K562 (cell line): ENCODE results near the gene PRPF6. TPM values are rescaled to one million over a fixed set of nuclear protein-coding genes. Genes with fewer than 3 reads are reported as not detected.
A peak's percentile ranks its signal among the peaks of the same experiment; 100 is the strongest.

ENCODE experiments used
- ATAC-seq: fragments of 200-7000 bp; cut with Tn5 transposase; 3 replicates; pipeline ENCODE4 v1.9.1; 2020; ENCODE audit warnings: moderate library complexity
- BruUV-seq: library from RNA; stranded (reverse); fragments of 400-500 nt; replicated peaks from 2 replicates; lab custom pipeline; 2021; lab: Mats Ljungman, UMichigan
- CTCF ChIA-PET: fragments of 300-600 bp; formaldehyde crosslinking; extraction: SDS; loops from one replicate; lab custom pipeline; 2021; ENCODE audit warnings: low intra/inter-chr PET ratio; lab: Yijun Ruan, JAX
- POLR2A ChIA-PET: fragments of 300-600, 350-650 bp; sonication (Branson Sonifier 250); formaldehyde crosslinking; extraction: SDS; loops from one replicate; lab custom pipeline; 2021; ENCODE audit warnings: antibody characterized with exemption, inconsistent platforms; lab: Yijun Ruan, JAX
- DNase-seq, 4 experiments: peaks; one replicate each; pipeline versions ENCODE4 v3.0.0 to v3.0.0-alpha.2; 2011 to 2018; ENCODE audit warnings: low spot score in 3 of 4, mixed read lengths in 3 of 4; ENCODE audit errors: extremely low read depth in 1 of 4
- FAIRE-seq: peaks from 2 replicates; lab custom pipeline; 2011; peaks lifted over from hg19 to GRCh38; lab: Jason Lieb, UNC
- H2AFZ ChIP-seq: 2 replicates; pipeline ENCODE4 v1.6.0; 2011; ENCODE audit warnings: low read depth, low read length, control low read depth, inconsistent platforms
- H3K27ac ChIP-seq: fragments of 200-600 bp; 3 replicates; pipeline ENCODE4 v1.8.0; 2011; ENCODE audit warnings: low read depth, mild to moderate bottlenecking, control low read depth, inconsistent platforms, low read length, moderate library complexity, mixed read lengths; ENCODE audit errors: extremely low read depth
- H3K27me3 ChIP-seq, 2 experiments: fragments of 300-600 bp in 1 of 2; 2 replicates in 1 of 2; 3 replicates in 1 of 2; pipeline versions ENCODE4 v1.6.0 to v1.8.0; 2011; ENCODE audit warnings: inconsistent platforms in 2 of 2, low read length in 2 of 2, mild to moderate bottlenecking in 1 of 2, mixed read lengths in 1 of 2, moderate library complexity in 1 of 2; ENCODE audit not compliant: control insufficient read depth in 2 of 2, insufficient read depth in 2 of 2
- H3K36me3 ChIP-seq: fragments of 300-600 bp; 3 replicates; pipeline ENCODE4 v1.8.0; 2011; ENCODE audit warnings: mild to moderate bottlenecking, low read length, inconsistent platforms; ENCODE audit not compliant: control insufficient read depth, insufficient read depth
- H3K4me1 ChIP-seq, 2 experiments: fragments of 200-600 bp in 1 of 2; replicated peaks in 1 of 2; 2 replicates in 1 of 2; 3 replicates in 1 of 2; pipeline versions ENCODE4 v1.5.1 to v1.8.0; 2011; ENCODE audit warnings: inconsistent platforms in 2 of 2, low read length in 2 of 2, mild to moderate bottlenecking in 1 of 2, mixed read lengths in 1 of 2, moderate library complexity in 1 of 2; ENCODE audit not compliant: control insufficient read depth in 2 of 2, insufficient read depth in 2 of 2
- H3K4me2 ChIP-seq: 2 replicates; pipeline ENCODE4 v1.6.1; 2011; ENCODE audit warnings: low read length, control low read depth, inconsistent platforms, mixed read lengths; ENCODE audit not compliant: insufficient read depth
- H3K4me3 ChIP-seq: fragments of 200-600 bp; sonication (generic), shearing (Covaris generic); 2 replicates; pipeline ENCODE4 v1.5.1; 2016; ENCODE audit warnings: control low read depth, inconsistent platforms
- H3K79me2 ChIP-seq: fragments of 200-600 bp; 3 replicates; pipeline ENCODE4 v1.8.0; 2011; ENCODE audit warnings: low read length, inconsistent platforms; ENCODE audit not compliant: control insufficient read depth, insufficient read depth
- H3K9ac ChIP-seq, 2 experiments: 2 replicates each; pipeline versions ENCODE4 v1.6.0 to v1.6.1; 2011; ENCODE audit warnings: low read depth in 2 of 2, low read length in 2 of 2, control low read depth in 1 of 2, inconsistent platforms in 1 of 2, mild to moderate bottlenecking in 1 of 2, mixed read lengths in 1 of 2; ENCODE audit not compliant: insufficient read depth in 1 of 2
- H3K9me1 ChIP-seq: one replicate; pipeline ENCODE4 v1.6.0; 2011; ENCODE audit warnings: inconsistent platforms, mild to moderate bottlenecking, low read length, moderate library complexity; ENCODE audit not compliant: control insufficient read depth, insufficient read depth
- H3K9me3 ChIP-seq: replicated peaks from 2 replicates; pipeline ENCODE4 v1.5.1; 2011; ENCODE audit warnings: low read depth, low read length, inconsistent platforms; ENCODE audit not compliant: control insufficient read depth, insufficient read depth
- H4K20me1 ChIP-seq: replicated peaks from 2 replicates; pipeline ENCODE4 v1.6.1; 2011; ENCODE audit warnings: low read length, inconsistent platforms, mixed read lengths; ENCODE audit not compliant: control insufficient read depth, insufficient read depth
- CBX5 ChIP-seq: IDR thresholded peaks from 2 replicates; pipeline ENCODE4 v1.6.1; 2014; ENCODE audit warnings: low read depth, borderline replicate concordance
- MAFK ChIP-seq: IDR thresholded peaks from 2 replicates; pipeline ENCODE4 v1.6.1; 2011; ENCODE audit warnings: low read length, improper control_type of control experiment
- MAZ ChIP-seq, 2 experiments: fragments of 450-650 bp in 1 of 2; sonication (generic) in 1 of 2; formaldehyde crosslinking; IDR thresholded peaks in 1 of 2; conservative IDR thresholded peaks in 1 of 2; 2 replicates each; pipeline versions ENCODE4 v1.4.0 to v1.5.0; 2020; ENCODE audit warnings: mild to moderate bottlenecking in 1 of 2, missing genetic modification reagents in 1 of 2
- MBD2 ChIP-seq: sonication (generic); IDR thresholded peaks from 2 replicates; pipeline ENCODE4 v1.6.1; 2016; ENCODE audit warnings: low read depth, borderline replicate concordance
- MCM5 ChIP-seq: fragments of 450-650 bp; IDR thresholded peaks from 2 replicates; pipeline ENCODE4 v1.6.1; 2016; ENCODE audit warnings: low read depth
- MCM7 ChIP-seq, 2 experiments: fragments of 450-650 bp; IDR thresholded peaks; 2 replicates each; pipeline ENCODE4 v1.6.1; 2016 to 2018
- MYC ChIP-seq, 2 experiments: fragments of 250-450 bp in 1 of 2; sonication (Bioruptor Pico) in 1 of 2; IDR thresholded peaks; 2 replicates each; pipeline versions ENCODE4 v1.5.1 to v1.6.1; 2012 to 2021; ENCODE audit warnings: low read depth in 2 of 2, borderline replicate concordance in 1 of 2, improper control_type of control experiment in 1 of 2, low read length in 1 of 2, mild to moderate bottlenecking in 1 of 2, moderate library complexity in 1 of 2
- POLR2G ChIP-seq: fragments of 200-400 bp; formaldehyde crosslinking; IDR thresholded peaks from 2 replicates; pipeline ENCODE4 v1.6.1; 2017; ENCODE audit warnings: low read depth, mild to moderate bottlenecking, antibody characterized with exemption, low read length, moderate library complexity
- SREBF2 ChIP-seq: sonication (generic); formaldehyde crosslinking; IDR thresholded peaks from 2 replicates; pipeline ENCODE4 v1.4.0; 2020; ENCODE audit warnings: mild to moderate bottlenecking, missing genetic modification reagents
- TARDBP ChIP-seq: fragments of 450-650 bp; IDR thresholded peaks from 2 replicates; pipeline ENCODE4 v1.6.1; 2016
- WGBS: fragments of 100-300 bp; shearing (Covaris generic); methylation state at CpG from one replicate; pipeline ENCODE4 v1.1.6; 2016; ENCODE audit warnings: low coverage, mixed read lengths; ENCODE audit not compliant: insufficient coverage; ENCODE audit errors: missing lambda C conversion rate; 5-methylcytosine and 5-hydroxymethylcytosine counted together
- in situ Hi-C: fragments of 300-500 bp; cut with MboI; formaldehyde crosslinking; loops from 4 replicates; pipeline ENCODE4 v1.15.0; 2018; ENCODE audit warnings: inconsistent platforms, mixed read lengths
- intact Hi-C: fragments of 100-400 bp; cut with micrococcal nuclease; formaldehyde crosslinking; loops from 2 replicates; pipeline ENCODE4 v1.14.2; 2022
- polyA plus RNA-seq, 8 experiments: library from polyadenylated mRNA; depleted of rRNA in 4 of 8; stranded (reverse) in 5 of 8; unstranded in 3 of 8; fragments of >200 nt; fragmentation: Nextera tagmentation in 2 of 8; fragmentation: Illumina TruSeq in 1 of 8; extraction: Ambion mirVana in 2 of 8; extraction: Trizol in 1 of 8; gene quantifications; 2 replicates each; pipeline versions ENCODE4 v1.2.1 to v1.2.3, GENCODE V29; 2011 to 2014; ENCODE audit warnings: inconsistent platforms in 1 of 8, missing spikeins in 1 of 8
- total RNA-seq, 7 experiments: library from RNA; depleted of rRNA in 6 of 7; stranded (reverse); fragments of >200 nt in 6 of 7; fragmentation: Illumina TruSeq in 2 of 7; extraction: Trizol in 2 of 7; gene quantifications; 2 replicates each; pipeline versions ENCODE4 v1.2.1 to v1.2.3, GENCODE V29; 2011 to 2021; ENCODE audit warnings: low replicate concordance in 1 of 7
- TF ChIP-seq, protein P1 (sequence below): fragments of 450-650 bp; formaldehyde crosslinking; IDR thresholded peaks from 2 replicates; pipeline ENCODE4 v1.4.0; 2020; ENCODE audit warnings: mild to moderate bottlenecking, moderate library complexity

The PRPF6 gene
- total and polyA plus RNA-seq, 9 of the 15 experiments (the other 6 are each of a cell fraction or from before 2014, with no cell fraction given): 4.2 to 83.2 (median 59.9) TPM

DNA sequence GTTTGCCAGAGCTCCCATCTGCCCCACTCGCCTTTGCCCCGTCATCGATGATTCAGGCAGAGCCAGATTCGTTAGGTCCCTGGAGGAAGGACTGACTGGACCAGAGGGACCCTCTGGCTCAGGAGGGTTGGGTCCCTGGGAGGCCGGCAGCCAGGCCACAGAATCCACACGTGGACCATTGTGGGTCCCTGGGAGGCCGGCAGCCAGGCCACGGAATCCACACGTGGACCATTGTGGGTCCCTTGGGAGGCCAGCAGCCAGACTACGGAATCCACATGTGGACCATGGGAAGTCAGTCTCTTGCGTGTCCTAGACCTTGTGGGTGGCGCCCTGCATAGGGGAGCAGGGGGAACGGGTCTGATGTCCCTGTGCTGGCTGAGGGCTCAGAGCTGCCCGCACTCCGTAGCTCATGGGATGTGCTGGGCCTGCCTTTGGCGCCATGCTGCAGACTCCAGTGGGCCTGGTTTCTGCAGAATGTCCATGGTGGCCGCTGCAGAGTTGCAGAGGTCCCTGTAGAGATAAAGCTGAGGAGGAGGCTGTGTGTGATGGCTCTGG lies 48.2 kb upstream of the PRPF6 start:
- Histone ChIP-seq H3K4me1 (peaks cover 0 to 27% of the 10 kb centered on the region in 2 experiments; a peak in 2 of 5 replicates), H3K27ac (no peak overlapping the region), H2AFZ (no peak overlapping the region), H3K4me3 (no peak overlapping the region), H3K9ac (peak overlapping the region in 1 of 2 experiments; percentile 26; a peak in 2 of 4 replicates), H3K4me2 (no peak overlapping the region), H3K9me1 (no peaks in the 10 kb centered on the region), H3K9me3 (no peaks in the 10 kb centered on the region), H3K79me2 (no peaks in the 10 kb centered on the region; the same call in 2 of the 3 replicates), H4K20me1 (peaks cover 4% of the 10 kb centered on the region; the same call in 1 of the 2 replicates), H3K36me3 (peaks cover 88% of the 10 kb centered on the region; the same call in 2 of the 3 replicates), H3K27me3 (no peaks in the 10 kb centered on the region)
- POLR2A ChIA-PET: interaction anchor here (0.6 to 1.4 kb wide), 4 partner anchors 8 to 68 kb away, joined by 3 read pairs; partner anchors contain the start of gene TPD52L2
- in situ Hi-C loops: no loop called here
- TF ChIP-seq POLR2G (0 out of 2 replicates have a peak, but pooled peaks have one; percentile 6), CBX5 (no peak), MCM7 (IDR thresholded peaks at IDR 0.05) (no peak), MAFK (no peak), TARDBP (no peak), SREBF2 (CRISPR knock-in tag) (no peak), MAZ (CRISPR knock-in tag; conservative IDR thresholded peaks at IDR 0.05 in 1 of 2, IDR thresholded peaks at IDR 0.05 in 1 of 2) (no peak), MCM5 (no peak), MYC (IDR thresholded peaks at IDR 0.05; ENCODE audit: low read depth, low read length) (no peak), MYC (CRISPR knock-in tag; IDR thresholded peaks at IDR 0.05; ENCODE audit: borderline replicate concordance, low read depth) (no peak), MBD2 (peak; percentile 27; the same call in 1 of the 2 replicates)
- TF ChIP-seq, protein P1, sequence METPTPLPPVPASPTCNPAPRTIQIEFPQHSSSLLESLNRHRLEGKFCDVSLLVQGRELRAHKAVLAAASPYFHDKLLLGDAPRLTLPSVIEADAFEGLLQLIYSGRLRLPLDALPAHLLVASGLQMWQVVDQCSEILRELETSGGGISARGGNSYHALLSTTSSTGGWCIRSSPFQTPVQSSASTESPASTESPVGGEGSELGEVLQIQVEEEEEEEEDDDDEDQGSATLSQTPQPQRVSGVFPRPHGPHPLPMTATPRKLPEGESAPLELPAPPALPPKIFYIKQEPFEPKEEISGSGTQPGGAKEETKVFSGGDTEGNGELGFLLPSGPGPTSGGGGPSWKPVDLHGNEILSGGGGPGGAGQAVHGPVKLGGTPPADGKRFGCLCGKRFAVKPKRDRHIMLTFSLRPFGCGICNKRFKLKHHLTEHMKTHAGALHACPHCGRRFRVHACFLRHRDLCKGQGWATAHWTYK (CRISPR knock-in tag): peak; percentile 98
- DNase-seq: no peak
- CTCF ChIA-PET: no interaction called here
- FAIRE-seq: no peak
- intact Hi-C loops: no loop called here
- no peak for ATAC-seq
- no TSS peak for BruUV-seq
- 96% methylated on average over 14 of the region's 17 CpGs for WGBS
